CD14-positive monocyte (primary cell): Measurements from ENCODE around the gene NDUFA13. TPM values are rescaled to one million over a fixed set of nuclear protein-coding genes. Genes with fewer than 3 reads are reported as not detected.

Experiments
- DNase-seq, 3 donors: peaks; one replicate each; pipeline ENCODE4 v3.0.0-alpha.2; 2011 to 2022
- H2AFZ ChIP-seq: 2 replicates; pipeline ENCODE4 v1.6.0; 2012; ENCODE audit warnings: mild to moderate bottlenecking, low read depth, low read length, inconsistent platforms; ENCODE audit not compliant: insufficient read depth, poor library complexity, severe bottlenecking
- H3K27ac ChIP-seq, 2 donors: 1 replicate in 1 of 2; 2 replicates in 1 of 2; pipeline ENCODE4 v1.5.1; 2012 to 2013; ENCODE audit warnings: low read length in 2 of 2, control low read depth in 1 of 2, inconsistent platforms in 1 of 2, low read depth in 1 of 2, mild to moderate bottlenecking in 1 of 2
- H3K27me3 ChIP-seq, 2 donors: one replicate each; pipeline versions ENCODE4 v1.6.0 to v1.6.1; 2011 to 2013; ENCODE audit warnings: low read length in 2 of 2; ENCODE audit not compliant: control insufficient read depth in 2 of 2, insufficient read depth in 2 of 2
- H3K36me3 ChIP-seq, 2 donors: replicated peaks in 1 of 2; 1 replicate in 1 of 2; 2 replicates in 1 of 2; pipeline versions ENCODE4 v1.5.1 to v1.6.1; 2012 to 2013; ENCODE audit warnings: low read length in 2 of 2, control low read depth in 1 of 2, inconsistent platforms in 1 of 2, mild to moderate bottlenecking in 1 of 2; ENCODE audit not compliant: insufficient read depth in 2 of 2, control insufficient read depth in 1 of 2
- H3K4me1 ChIP-seq, 2 donors: 1 replicate in 1 of 2; 2 replicates in 1 of 2; pipeline versions ENCODE4 v1.5.1 to v1.6.1; 2012 to 2013; ENCODE audit warnings: low read length in 2 of 2, control low read depth in 1 of 2, inconsistent platforms in 1 of 2, mild to moderate bottlenecking in 1 of 2, moderate library complexity in 1 of 2; ENCODE audit not compliant: insufficient read depth in 2 of 2, control insufficient read depth in 1 of 2
- H3K4me2 ChIP-seq: replicated peaks from 2 replicates; pipeline ENCODE3; 2012; ENCODE audit warnings: low read length, moderate library complexity, mild to moderate bottlenecking; ENCODE audit not compliant: poor library complexity, severe bottlenecking; ENCODE audit errors: extremely low read depth
- H3K4me3 ChIP-seq, 3 experiments: fragments of 200-600 bp in 1 of 3; sonication (generic) in 1 of 3; replicated peaks in 1 of 3; 1 replicate in 2 of 3; 2 replicates in 1 of 3; pipeline ENCODE4 v1.5.1; 2011 to 2013; ENCODE audit warnings: low read length in 3 of 3, mild to moderate bottlenecking in 3 of 3, control low read depth in 2 of 3, low read depth in 2 of 3, inconsistent platforms in 1 of 3, moderate library complexity in 1 of 3
- H3K79me2 ChIP-seq: 2 replicates; pipeline ENCODE4 v1.6.0; 2012; ENCODE audit warnings: mild to moderate bottlenecking, control low read depth, inconsistent platforms, low read length, moderate library complexity; ENCODE audit not compliant: insufficient read depth
- H3K9ac ChIP-seq: 2 replicates; pipeline ENCODE4 v1.6.0; 2017; ENCODE audit warnings: low read length, mild to moderate bottlenecking; ENCODE audit not compliant: insufficient read depth, poor library complexity, severe bottlenecking
- H3K9me3 ChIP-seq, 2 donors: replicated peaks in 1 of 2; 1 replicate in 1 of 2; 2 replicates in 1 of 2; pipeline versions ENCODE4 v1.5.1 to v1.6.1; 2012 to 2013; ENCODE audit warnings: low read length in 2 of 2, control low read depth in 1 of 2; ENCODE audit not compliant: control insufficient read depth in 1 of 2, insufficient read depth in 1 of 2
- H4K20me1 ChIP-seq: 2 replicates; pipeline ENCODE4 v1.6.0; 2012; ENCODE audit warnings: mild to moderate bottlenecking, low read length, control low read depth, moderate library complexity; ENCODE audit not compliant: insufficient read depth
- H3K27ac Mint-ChIP-seq, 7 donors: one replicate each; pipeline ENCODE4 v1.8.0; 2020; ENCODE audit warnings: mild to moderate bottlenecking in 7 of 7, mixed read lengths in 7 of 7, moderate library complexity in 6 of 7, inconsistent platforms in 2 of 7
- H3K27me3 Mint-ChIP-seq, 3 donors: one replicate each; pipeline ENCODE4 v1.8.0; 2021 to 2022; ENCODE audit warnings: low read depth in 3 of 3, mild to moderate bottlenecking in 3 of 3, mixed read lengths in 3 of 3, moderate library complexity in 3 of 3, inconsistent platforms in 1 of 3
- H3K36me3 Mint-ChIP-seq, 2 donors: one replicate each; pipeline ENCODE4 v1.8.0; 2020; ENCODE audit warnings: mixed read lengths in 2 of 2, inconsistent platforms in 1 of 2, mild to moderate bottlenecking in 1 of 2
- H3K4me1 Mint-ChIP-seq: one replicate; pipeline ENCODE4 v1.8.0; 2020; ENCODE audit warnings: mild to moderate bottlenecking, mixed read lengths
- H3K4me3 Mint-ChIP-seq, 2 donors: one replicate each; pipeline ENCODE4 v1.8.0; 2020; ENCODE audit warnings: mild to moderate bottlenecking in 2 of 2, mixed read lengths in 2 of 2, moderate library complexity in 1 of 2
- H3K9me3 Mint-ChIP-seq, 7 donors: one replicate each; pipeline ENCODE4 v1.8.0; 2020 to 2022; ENCODE audit warnings: mixed read lengths in 7 of 7, mild to moderate bottlenecking in 6 of 7, moderate library complexity in 6 of 7, inconsistent platforms in 2 of 7
- WGBS: methylation state at CpG from one replicate; pipeline ENCODE4 v1.1.5; 2013; ENCODE audit warnings: missing lambda C conversion rate; ENCODE audit not compliant: insufficient coverage; 5-methylcytosine and 5-hydroxymethylcytosine counted together
- intact Hi-C, 2 donors: fragments of 100-400 bp; cut with micrococcal nuclease; formaldehyde crosslinking; loops; one replicate each; pipeline versions ENCODE4 v1.15.0 to v1.15.1; 2023
- polyA plus RNA-seq, 3 donors: library from polyadenylated mRNA; depleted of rRNA in 1 of 3; unstranded in 2 of 3; stranded (reverse) in 1 of 3; fragments of 300-500 nt in 2 of 3; fragments of >200 nt in 1 of 3; fragmentation: Illumina TruSeq in 2 of 3; gene quantifications; 1 replicate in 2 of 3; 2 replicates in 1 of 3; pipeline ENCODE4 v1.2.3, GENCODE V29; 2012 to 2021
- TF ChIP-seq, protein P1 (sequence below): fragments of 200-600 bp; IDR thresholded peaks from one replicate; pipeline ENCODE4 v1.8.0; 2022; ENCODE audit warnings: antibody characterized with exemption, mild to moderate bottlenecking

NDUFA13 gene
- polyA plus RNA-seq, 3 donors = 86.7 to 433 (median 361) TPM

DNA sequence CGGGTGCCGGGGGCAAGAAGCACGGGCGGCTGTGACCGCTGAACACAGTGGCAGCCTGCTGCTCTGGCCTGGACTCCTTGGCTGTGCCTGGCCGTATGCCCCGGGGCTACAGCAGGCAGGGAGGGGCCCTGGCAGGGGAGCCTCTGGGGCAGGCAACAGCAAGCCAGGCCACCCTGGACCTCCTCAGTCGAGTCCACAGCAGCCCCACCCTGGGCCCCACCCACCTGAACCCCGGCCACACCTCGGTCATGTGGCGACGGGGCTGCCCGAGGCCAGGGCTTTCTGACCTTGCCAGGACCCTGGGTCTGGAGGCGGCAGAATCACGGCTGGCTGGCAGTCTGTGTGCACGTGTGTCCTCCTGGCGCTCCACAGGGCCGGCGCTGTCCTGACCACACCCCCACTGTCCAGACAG, 30.7 kb downstream of the NDUFA13 start:
- Mint-ChIP-seq H3K9me3 (peaks cover 5 to 15% (median 11%) of the 10 kb centered on the region in 7 donors), H3K36me3 (no peaks in the 10 kb centered on the region), H3K27me3 (peaks cover 2 to 8% (median 3%) of the 10 kb centered on the region in 3 donors), H3K27ac (no peak overlapping the region), H3K4me1 (peaks cover 20% of the 10 kb centered on the region), H3K4me3 (no peak overlapping the region)
- intact Hi-C loops = no loop called here
- no peaks in the 10 kb centered on the region for H4K20me1 ChIP-seq
- no peak overlapping the region for H2AFZ ChIP-seq
- H3K36me3 ChIP-seq = no peaks in the 10 kb centered on the region
- no peak overlapping the region for H3K4me3 ChIP-seq
- no peak overlapping the region for H3K9ac ChIP-seq
- no peak overlapping the region for H3K4me2 ChIP-seq
- 84% methylated on average over 13 of the region's 19 CpGs for WGBS
- H3K9me3 ChIP-seq = peaks cover 0 to 19% of the 10 kb centered on the region in 2 donors
- H3K27me3 ChIP-seq = no peaks in the 10 kb centered on the region
- H3K27ac ChIP-seq = no peak overlapping the region
- no peaks in the 10 kb centered on the region for H3K79me2 ChIP-seq
- TF ChIP-seq, protein P1, sequence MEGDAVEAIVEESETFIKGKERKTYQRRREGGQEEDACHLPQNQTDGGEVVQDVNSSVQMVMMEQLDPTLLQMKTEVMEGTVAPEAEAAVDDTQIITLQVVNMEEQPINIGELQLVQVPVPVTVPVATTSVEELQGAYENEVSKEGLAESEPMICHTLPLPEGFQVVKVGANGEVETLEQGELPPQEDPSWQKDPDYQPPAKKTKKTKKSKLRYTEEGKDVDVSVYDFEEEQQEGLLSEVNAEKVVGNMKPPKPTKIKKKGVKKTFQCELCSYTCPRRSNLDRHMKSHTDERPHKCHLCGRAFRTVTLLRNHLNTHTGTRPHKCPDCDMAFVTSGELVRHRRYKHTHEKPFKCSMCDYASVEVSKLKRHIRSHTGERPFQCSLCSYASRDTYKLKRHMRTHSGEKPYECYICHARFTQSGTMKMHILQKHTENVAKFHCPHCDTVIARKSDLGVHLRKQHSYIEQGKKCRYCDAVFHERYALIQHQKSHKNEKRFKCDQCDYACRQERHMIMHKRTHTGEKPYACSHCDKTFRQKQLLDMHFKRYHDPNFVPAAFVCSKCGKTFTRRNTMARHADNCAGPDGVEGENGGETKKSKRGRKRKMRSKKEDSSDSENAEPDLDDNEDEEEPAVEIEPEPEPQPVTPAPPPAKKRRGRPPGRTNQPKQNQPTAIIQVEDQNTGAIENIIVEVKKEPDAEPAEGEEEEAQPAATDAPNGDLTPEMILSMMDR = no peak
- peaks cover 16 to 18% of the 10 kb centered on the region in 2 donors for H3K4me1 ChIP-seq
- no peak for DNase-seq

DNA sequence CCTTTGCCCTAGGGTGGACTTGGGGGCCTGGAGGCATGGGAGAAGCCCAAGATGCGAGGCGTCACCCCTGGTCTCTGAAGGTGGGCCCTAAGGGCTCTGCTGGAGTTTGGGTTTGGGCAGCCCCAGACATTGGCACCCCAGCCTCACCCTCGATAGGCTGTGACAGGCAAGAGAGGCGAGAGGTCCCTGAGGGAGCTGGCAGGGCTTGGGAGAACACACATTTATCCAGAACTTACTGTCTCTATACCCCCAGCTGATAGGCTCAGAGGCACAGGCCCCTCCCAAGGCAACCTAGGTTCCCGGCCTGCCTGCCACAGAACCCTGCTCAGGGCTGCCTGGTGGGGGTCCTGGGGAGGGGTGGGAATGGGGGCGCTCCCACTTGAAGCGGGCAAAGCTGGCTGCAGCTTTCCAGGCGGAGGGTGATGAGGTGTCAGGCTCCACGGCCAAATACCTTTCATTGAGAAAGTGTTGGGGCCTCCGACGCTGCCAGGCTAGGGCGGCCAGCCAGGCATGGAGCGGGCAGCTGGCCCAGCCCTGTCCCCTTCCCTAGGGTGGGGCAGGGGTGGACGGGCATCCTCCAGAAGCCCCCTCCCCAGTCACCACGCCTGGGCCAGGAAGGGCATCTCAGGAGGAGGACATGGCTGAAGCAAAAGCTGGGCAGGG, 31.8 kb downstream of the NDUFA13 start:
- Histone ChIP-seq H3K36me3 (no peaks in the 10 kb centered on the region), H4K20me1 (no peaks in the 10 kb centered on the region), H3K4me2 (no peak overlapping the region), H3K9ac (no peak overlapping the region), H3K79me2 (no peaks in the 10 kb centered on the region), H3K4me3 (no peak overlapping the region), H3K27me3 (no peaks in the 10 kb centered on the region), H3K27ac (no peak overlapping the region), H3K9me3 (peaks cover 0 to 19% of the 10 kb centered on the region in 2 donors), H3K4me1 (peaks cover 6 to 8% of the 10 kb centered on the region in 2 donors), H2AFZ (no peak overlapping the region)
- Mint-ChIP-seq H3K27ac (no peak overlapping the region), H3K4me1 (peaks cover 10% of the 10 kb centered on the region), H3K27me3 (peaks cover 2 to 6% (median 2%) of the 10 kb centered on the region in 3 donors), H3K4me3 (no peak overlapping the region), H3K9me3 (peaks cover 5 to 15% (median 11%) of the 10 kb centered on the region in 7 donors), H3K36me3 (no peaks in the 10 kb centered on the region)
- 89% methylated on average over 5 of the region's 15 CpGs for WGBS
- intact Hi-C loops = no loop called here
- TF ChIP-seq, protein P1 = no peak
- DNase-seq = no peak
